B cell (primary cell): ENCODE measurements around the gene NUFIP1. TPM values are rescaled to one million over a fixed set of nuclear protein-coding genes. Genes with fewer than 3 reads are reported as not detected.

Source experiments
- ATAC-seq: fragments of 200-7000 bp; cut with Tn5 transposase; one replicate; pipeline ENCODE4 v1.10.0; 2021; ENCODE audit warnings: low read depth, mild to moderate bottlenecking, moderate number of reproducible peaks, moderate library complexity
- CTCF ChIA-PET: fragments of 350-600 bp; sonication (Branson Sonifier 250); formaldehyde crosslinking; loops from one replicate; lab custom pipeline; 2021; ENCODE audit warnings: antibody characterized with exemption, inconsistent platforms; lab: Charles Lee
- POLR2A ChIA-PET: fragments of 350-600 bp; sonication (Branson Sonifier 250); formaldehyde crosslinking; loops from one replicate; lab custom pipeline; 2021; ENCODE audit warnings: antibody characterized with exemption; lab: Charles Lee
- DNase-seq: peaks from one replicate; pipeline ENCODE4 v3.0.0; 2013
- H2AFZ ChIP-seq: 2 replicates; pipeline ENCODE4 v1.6.1; 2012; ENCODE audit warnings: mild to moderate bottlenecking, low read depth, low read length; ENCODE audit not compliant: insufficient read depth, poor library complexity, severe bottlenecking
- H3K27ac ChIP-seq, 2 donors: 1 replicate in 1 of 2; 2 replicates in 1 of 2; pipeline ENCODE4 v1.5.1; 2012 to 2013; ENCODE audit warnings: low read length in 2 of 2, mild to moderate bottlenecking in 2 of 2, moderate library complexity in 1 of 2
- H3K27me3 ChIP-seq, 4 experiments: fragments of 200-600 bp in 1 of 4; sonication (generic) in 1 of 4; replicated peaks in 1 of 4; 1 replicate in 2 of 4; 2 replicates in 2 of 4; pipeline versions ENCODE4 v1.6.1 to v1.7.0; 2013 to 2016; ENCODE audit warnings: low read length in 3 of 4, mild to moderate bottlenecking in 2 of 4, mixed read lengths in 1 of 4, moderate library complexity in 1 of 4; ENCODE audit not compliant: insufficient read depth in 4 of 4, control insufficient read depth in 3 of 4; ENCODE audit errors: control extremely low read depth in 1 of 4
- H3K36me3 ChIP-seq, 2 experiments: replicated peaks in 1 of 2; 1 replicate in 1 of 2; 2 replicates in 1 of 2; pipeline versions ENCODE4 v1.6.1 to v1.7.1; 2013; ENCODE audit warnings: low read length in 1 of 2; ENCODE audit not compliant: insufficient read depth in 2 of 2, control insufficient read depth in 1 of 2; ENCODE audit errors: control extremely low read depth in 1 of 2, extremely low read depth in 1 of 2
- H3K4me1 ChIP-seq, 2 donors: fragments of 200-600 bp in 1 of 2; sonication (generic) in 1 of 2; 1 replicate in 1 of 2; 2 replicates in 1 of 2; pipeline versions ENCODE4 v1.5.1 to v1.6.1; 2013 to 2017; ENCODE audit warnings: low read length in 2 of 2; ENCODE audit not compliant: control insufficient read depth in 2 of 2, insufficient read depth in 2 of 2
- H3K4me2 ChIP-seq: replicated peaks from 2 replicates; pipeline ENCODE3; 2012; ENCODE audit warnings: mild to moderate bottlenecking, low read depth, low read length; ENCODE audit not compliant: poor library complexity, severe bottlenecking
- H3K4me3 ChIP-seq, 5 experiments: fragments of 200-600 bp in 1 of 5; sonication (generic) in 1 of 5; 1 replicate in 3 of 5; 2 replicates in 2 of 5; pipeline versions ENCODE4 v1.5.1 to v1.7.0; 2011 to 2016; ENCODE audit warnings: low read length in 4 of 5, mild to moderate bottlenecking in 4 of 5, low read depth in 2 of 5, control low read depth in 1 of 5, moderate library complexity in 1 of 5; ENCODE audit not compliant: insufficient read depth in 1 of 5; ENCODE audit errors: control extremely low read depth in 1 of 5, extremely low read depth in 1 of 5
- H3K79me2 ChIP-seq: fragments of 200-600 bp; sonication (generic); one replicate; pipeline ENCODE4 v1.6.0; 2016; ENCODE audit warnings: low read length; ENCODE audit not compliant: control insufficient read depth, insufficient read depth
- H3K9ac ChIP-seq: fragments of 200-600 bp; sonication (generic); 2 replicates; pipeline ENCODE4 v1.6.1; 2017; ENCODE audit warnings: mild to moderate bottlenecking, low read length, moderate library complexity
- H3K9me3 ChIP-seq, 3 donors: one replicate each; pipeline versions ENCODE4 v1.6.1 to v1.7.1; 2013; ENCODE audit warnings: low read length in 2 of 3; ENCODE audit not compliant: control insufficient read depth in 2 of 3, insufficient read depth in 1 of 3; ENCODE audit errors: control extremely low read depth in 1 of 3
- H4K20me1 ChIP-seq: 2 replicates; pipeline ENCODE4 v1.6.0; 2012; ENCODE audit warnings: mild to moderate bottlenecking, low read length; ENCODE audit not compliant: insufficient read depth, control insufficient read depth, poor library complexity, severe bottlenecking
- H3K27ac Mint-ChIP-seq: one replicate; pipeline ENCODE4 v1.8.0; 2021; ENCODE audit warnings: mixed read lengths
- H3K27me3 Mint-ChIP-seq: one replicate; pipeline ENCODE4 v1.8.0; 2021; ENCODE audit warnings: mixed read lengths
- H3K4me1 Mint-ChIP-seq: one replicate; pipeline ENCODE4 v1.8.0; 2021; ENCODE audit warnings: mixed read lengths
- H3K4me3 Mint-ChIP-seq: one replicate; pipeline ENCODE4 v1.8.0; 2021; ENCODE audit warnings: mixed read lengths
- H3K9me3 Mint-ChIP-seq: one replicate; pipeline ENCODE4 v1.8.0; 2022; ENCODE audit warnings: mixed read lengths; ENCODE audit not compliant: insufficient read depth
- CTCF ChIP-seq: fragments of 200-600 bp; IDR thresholded peaks from one replicate; pipeline ENCODE4 v1.8.0; 2022; ENCODE audit warnings: antibody characterized with exemption, mild to moderate bottlenecking
- EZH2 ChIP-seq: IDR thresholded peaks from 2 replicates; pipeline ENCODE4 v1.6.1; 2012; ENCODE audit warnings: borderline replicate concordance, low read depth, mild to moderate bottlenecking, moderate library complexity, low read length; ENCODE audit not compliant: insufficient read depth, poor library complexity, severe bottlenecking
- WGBS: methylation state at CpG from one replicate; pipeline ENCODE4 v1.1.5; 2013; ENCODE audit warnings: missing lambda C conversion rate; ENCODE audit not compliant: insufficient coverage; 5-methylcytosine and 5-hydroxymethylcytosine counted together
- intact Hi-C: fragments of 100-400 bp; cut with micrococcal nuclease; formaldehyde crosslinking; loops from one replicate; pipeline ENCODE4 v1.10.0; 2022
- polyA plus RNA-seq: library from polyadenylated mRNA; depleted of rRNA; stranded (reverse); fragments of >200 nt; gene quantifications from 2 replicates; pipeline ENCODE4 v1.2.3, GENCODE V29; 2012
- total RNA-seq, 2 donors: library from RNA; stranded (reverse); fragments of 120-200 nt in 1 of 2; gene quantifications; 1 replicate in 1 of 2; 2 replicates in 1 of 2; pipeline versions ENCODE4 v1.2.3 to v1.2.4, GENCODE V29; 2013 to 2022

Gene NUFIP1
- total and polyA plus RNA-seq, 2 donors (not counting 1 experiment from before 2014, with no cell fraction given): 2.2 to 4.7 TPM

DNA sequence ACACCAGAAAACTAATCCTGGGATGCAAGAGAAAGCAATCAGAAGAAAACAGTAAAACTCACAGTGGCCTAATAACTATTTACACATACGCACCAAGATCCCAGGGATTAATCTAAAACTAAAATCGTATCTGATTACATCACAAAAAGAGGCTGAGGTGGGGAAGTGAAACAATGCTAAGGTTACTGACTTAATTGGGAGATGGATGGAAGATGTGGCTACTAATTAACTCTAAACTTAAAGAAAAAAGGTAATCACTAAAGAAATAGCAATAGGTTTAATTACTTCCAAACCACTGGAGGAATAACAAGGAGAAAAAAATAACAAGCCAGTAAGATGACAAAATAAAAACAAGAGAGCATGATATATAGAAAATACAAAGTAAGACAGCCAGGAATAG, 50.4 kb downstream of the NUFIP1 start:
- intact Hi-C loops: no loop called here
- H3K4me2 ChIP-seq: no peak overlapping the region
- H3K27me3 Mint-ChIP-seq: no peaks in the 10 kb centered on the region
- H3K4me3 ChIP-seq: no peak overlapping the region
- no peak overlapping the region for H3K4me3 Mint-ChIP-seq
- H3K9ac ChIP-seq: no peak overlapping the region
- ATAC-seq (no peak), DNase-seq (no peak)
- H3K9me3 ChIP-seq: no peaks in the 10 kb centered on the region
- no peak overlapping the region for H3K27ac Mint-ChIP-seq
- TF ChIP-seq CTCF (no peak), EZH2 (no peak)
- no peaks in the 10 kb centered on the region for H3K4me1 ChIP-seq
- no peaks in the 10 kb centered on the region for H4K20me1 ChIP-seq
- no peaks in the 10 kb centered on the region for H3K79me2 ChIP-seq
- no peak overlapping the region for H3K27ac ChIP-seq
- no peaks in the 10 kb centered on the region for H3K4me1 Mint-ChIP-seq
- ChIA-PET CTCF (no interaction called here), POLR2A (no interaction called here)
- H3K36me3 ChIP-seq: peaks cover 0 to 13% of the 10 kb centered on the region in 2 experiments
- no peak overlapping the region for H2AFZ ChIP-seq
- no CpG with 5 or more reads among the region's 2 CpGs for WGBS
- no peaks in the 10 kb centered on the region for H3K9me3 Mint-ChIP-seq
- no peaks in the 10 kb centered on the region for H3K27me3 ChIP-seq

DNA sequence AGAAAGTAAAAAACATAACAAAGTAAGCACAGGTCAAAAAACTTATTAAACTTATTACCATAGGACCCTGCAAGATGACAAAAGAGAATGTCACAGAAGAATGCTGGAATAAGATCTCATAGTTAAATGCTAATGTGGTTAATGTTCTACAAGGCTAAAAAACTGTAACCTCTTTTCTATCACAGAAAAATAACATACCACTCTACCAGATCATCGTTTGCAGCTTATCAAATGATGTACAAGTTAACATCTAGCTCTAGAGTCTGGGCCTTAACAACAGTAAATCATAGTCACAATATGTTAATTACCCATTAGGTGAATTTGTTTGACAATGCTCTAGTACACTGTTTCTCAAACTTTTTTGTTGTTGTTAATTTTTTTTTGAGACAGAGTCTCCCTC, 53.0 kb downstream of the NUFIP1 start:
- Histone ChIP-seq H3K4me3 (no peak overlapping the region), H3K27ac (no peak overlapping the region), H3K9ac (no peak overlapping the region), H4K20me1 (no peaks in the 10 kb centered on the region), H3K9me3 (no peaks in the 10 kb centered on the region), H3K4me1 (no peaks in the 10 kb centered on the region), H2AFZ (no peak overlapping the region), H3K79me2 (no peaks in the 10 kb centered on the region), H3K27me3 (peaks cover 0 to 2% (median 0%) of the 10 kb centered on the region in 4 experiments), H3K36me3 (no peaks in the 10 kb centered on the region), H3K4me2 (no peak overlapping the region)
- intact Hi-C loops: no loop called here
- Mint-ChIP-seq H3K9me3 (no peaks in the 10 kb centered on the region), H3K4me1 (no peaks in the 10 kb centered on the region), H3K27me3 (no peaks in the 10 kb centered on the region), H3K4me3 (no peak overlapping the region), H3K27ac (no peak overlapping the region)
- ATAC-seq (no peak), DNase-seq (no peak)
- CTCF ChIA-PET: no interaction called here
- POLR2A ChIA-PET: no interaction called here
- TF ChIP-seq EZH2 (no peak), CTCF (no peak)
- WGBS: 80% methylated on average over 1 of the region's 1 CpG
